Measurements from ENCODE around the gene TRIM63. TPM values are rescaled to one million over a fixed set of nuclear protein-coding genes. Genes with fewer than 3 reads are reported as not detected.

Gene TRIM63
- total and polyA plus RNA-seq, 2 donors (not counting 1 experiment from before 2014, with no cell fraction given), result not detected

DNA sequence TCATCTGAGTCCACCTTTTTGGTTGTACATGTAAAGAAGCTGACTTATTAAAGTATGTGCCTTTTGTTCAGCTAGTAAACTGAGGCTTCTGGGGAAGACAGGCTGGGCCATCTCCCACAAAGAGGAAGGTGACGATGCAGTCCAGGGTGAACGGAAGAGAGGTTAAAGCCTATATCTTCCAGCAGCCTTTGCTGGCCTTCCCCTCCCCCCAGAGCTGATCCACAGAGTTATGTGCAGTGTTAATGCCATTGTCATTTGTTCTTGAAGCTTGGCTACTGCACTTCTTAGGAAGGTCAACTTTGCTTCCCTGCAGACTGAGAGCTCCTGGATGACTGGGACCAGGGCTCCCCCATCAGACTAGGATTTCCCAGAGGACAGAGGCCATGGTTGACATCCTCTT is 23.7 kb downstream of the TRIM63 start:
- ATAC-seq (ENCODE audit: low read depth) (no peak), DNase-seq (no peak)
- Histone ChIP-seq H3K4me1 (ENCODE audit: control insufficient read depth in 2 of 2, insufficient read depth in 2 of 2, low read length in 2 of 2) (peaks cover 0 to 3% of the 10 kb centered on the region in 2 donors), H2AFZ (ENCODE audit: insufficient read depth, low read depth, low read length, poor library complexity, severe bottlenecking) (no peak overlapping the region), H3K4me2 (replicated peaks; ENCODE audit: low read depth, low read length, poor library complexity, severe bottlenecking) (no peak overlapping the region), H4K20me1 (ENCODE audit: control insufficient read depth, insufficient read depth, low read length, poor library complexity, severe bottlenecking) (no peaks in the 10 kb centered on the region), H3K79me2 (ENCODE audit: control insufficient read depth, insufficient read depth, low read length) (no peaks in the 10 kb centered on the region), H3K27ac (ENCODE audit: low read length in 2 of 2) (no peak overlapping the region), H3K36me3 (replicated peaks in 1 of 2; ENCODE audit: control extremely low read depth in 1 of 2, control insufficient read depth in 1 of 2, extremely low read depth in 1 of 2, insufficient read depth in 2 of 2, low read length in 1 of 2) (no peaks in the 10 kb centered on the region), H3K9me3 (ENCODE audit: control extremely low read depth in 1 of 3, control insufficient read depth in 2 of 3, insufficient read depth in 1 of 3, low read length in 2 of 3) (peaks cover 0 to 3% (median 0%) of the 10 kb centered on the region in 3 donors), H3K27me3 (replicated peaks in 1 of 4; ENCODE audit: control extremely low read depth in 1 of 4, control insufficient read depth in 3 of 4, insufficient read depth in 4 of 4, low read length in 3 of 4) (peaks cover 0 to 57% (median 22%) of the 10 kb centered on the region in 4 experiments), H3K9ac (ENCODE audit: low read length) (no peak overlapping the region), H3K4me3 (ENCODE audit: control extremely low read depth in 1 of 5, extremely low read depth in 1 of 5, insufficient read depth in 1 of 5, low read depth in 2 of 5, low read length in 4 of 5) (no peak overlapping the region)
- ChIA-PET POLR2A (no interaction called here), CTCF (interaction anchor here (1.0 to 1.4 kb wide), 2 partner anchors 7 to 9 kb away, joined by 3 read pairs; no protein-coding TSS in a partner anchor)
- Mint-ChIP-seq H3K27ac (no peak overlapping the region), H3K4me3 (no peak overlapping the region), H3K4me1 (peaks cover 2% of the 10 kb centered on the region), H3K9me3 (ENCODE audit: insufficient read depth) (no peaks in the 10 kb centered on the region), H3K27me3 (peaks cover 42% of the 10 kb centered on the region)
- intact Hi-C loops (cut with micrococcal nuclease), result no loop called here
- WGBS (ENCODE audit: insufficient coverage), result no CpG with 5 or more reads among the region's 2 CpGs
- TF ChIP-seq EZH2 (IDR thresholded peaks at IDR 0.05; ENCODE audit: borderline replicate concordance, insufficient read depth, low read depth, low read length, poor library complexity, severe bottlenecking), result no peak
- TF ChIP-seq, protein P1, sequence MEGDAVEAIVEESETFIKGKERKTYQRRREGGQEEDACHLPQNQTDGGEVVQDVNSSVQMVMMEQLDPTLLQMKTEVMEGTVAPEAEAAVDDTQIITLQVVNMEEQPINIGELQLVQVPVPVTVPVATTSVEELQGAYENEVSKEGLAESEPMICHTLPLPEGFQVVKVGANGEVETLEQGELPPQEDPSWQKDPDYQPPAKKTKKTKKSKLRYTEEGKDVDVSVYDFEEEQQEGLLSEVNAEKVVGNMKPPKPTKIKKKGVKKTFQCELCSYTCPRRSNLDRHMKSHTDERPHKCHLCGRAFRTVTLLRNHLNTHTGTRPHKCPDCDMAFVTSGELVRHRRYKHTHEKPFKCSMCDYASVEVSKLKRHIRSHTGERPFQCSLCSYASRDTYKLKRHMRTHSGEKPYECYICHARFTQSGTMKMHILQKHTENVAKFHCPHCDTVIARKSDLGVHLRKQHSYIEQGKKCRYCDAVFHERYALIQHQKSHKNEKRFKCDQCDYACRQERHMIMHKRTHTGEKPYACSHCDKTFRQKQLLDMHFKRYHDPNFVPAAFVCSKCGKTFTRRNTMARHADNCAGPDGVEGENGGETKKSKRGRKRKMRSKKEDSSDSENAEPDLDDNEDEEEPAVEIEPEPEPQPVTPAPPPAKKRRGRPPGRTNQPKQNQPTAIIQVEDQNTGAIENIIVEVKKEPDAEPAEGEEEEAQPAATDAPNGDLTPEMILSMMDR (IDR thresholded peaks at IDR 0.05), result no peak

DNA sequence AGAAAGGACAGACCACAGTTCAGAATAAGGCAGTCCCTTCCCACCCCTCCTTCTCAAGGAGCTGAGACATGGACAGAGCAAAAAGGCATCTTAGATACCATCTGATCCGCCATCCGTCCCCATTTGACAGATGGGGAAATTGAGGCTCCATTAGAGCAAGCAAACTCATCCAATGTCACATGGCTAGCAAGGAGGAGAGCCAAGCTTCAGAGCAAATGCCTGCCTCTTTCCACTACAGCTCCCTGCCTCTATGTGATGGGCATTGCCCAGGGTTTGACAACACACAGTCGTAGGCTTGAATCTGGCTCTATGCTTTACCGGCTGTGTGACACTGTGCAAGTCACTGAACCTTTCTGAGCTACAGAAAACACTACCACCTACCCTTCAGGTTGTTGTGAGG is 25.5 kb downstream of the TRIM63 start:
- Histone ChIP-seq H4K20me1 (ENCODE audit: control insufficient read depth, insufficient read depth, low read length, poor library complexity, severe bottlenecking) (no peaks in the 10 kb centered on the region), H3K27ac (ENCODE audit: low read length in 2 of 2) (no peak overlapping the region), H3K79me2 (ENCODE audit: control insufficient read depth, insufficient read depth, low read length) (no peaks in the 10 kb centered on the region), H3K4me3 (ENCODE audit: control extremely low read depth in 1 of 5, extremely low read depth in 1 of 5, insufficient read depth in 1 of 5, low read depth in 2 of 5, low read length in 4 of 5) (no peak overlapping the region), H3K4me1 (ENCODE audit: control insufficient read depth in 2 of 2, insufficient read depth in 2 of 2, low read length in 2 of 2) (peaks cover 0 to 3% of the 10 kb centered on the region in 2 donors), H3K9ac (ENCODE audit: low read length) (no peak overlapping the region), H3K27me3 (replicated peaks in 1 of 4; ENCODE audit: control extremely low read depth in 1 of 4, control insufficient read depth in 3 of 4, insufficient read depth in 4 of 4, low read length in 3 of 4) (peaks cover 0 to 45% (median 14%) of the 10 kb centered on the region in 4 experiments), H3K9me3 (ENCODE audit: control extremely low read depth in 1 of 3, control insufficient read depth in 2 of 3, insufficient read depth in 1 of 3, low read length in 2 of 3) (peaks cover 0 to 3% (median 0%) of the 10 kb centered on the region in 3 donors), H3K4me2 (replicated peaks; ENCODE audit: low read depth, low read length, poor library complexity, severe bottlenecking) (no peak overlapping the region), H2AFZ (ENCODE audit: insufficient read depth, low read depth, low read length, poor library complexity, severe bottlenecking) (no peak overlapping the region), H3K36me3 (replicated peaks in 1 of 2; ENCODE audit: control extremely low read depth in 1 of 2, control insufficient read depth in 1 of 2, extremely low read depth in 1 of 2, insufficient read depth in 2 of 2, low read length in 1 of 2) (no peaks in the 10 kb centered on the region)
- TF ChIP-seq, protein P1 (IDR thresholded peaks at IDR 0.05), result no peak
- TF ChIP-seq EZH2 (IDR thresholded peaks at IDR 0.05; ENCODE audit: borderline replicate concordance, insufficient read depth, low read depth, low read length, poor library complexity, severe bottlenecking), result no peak
- POLR2A ChIA-PET, result no interaction called here
- peaks cover 31% of the 10 kb centered on the region for H3K27me3 Mint-ChIP-seq
- H3K4me1 Mint-ChIP-seq, result peaks cover 2% of the 10 kb centered on the region
- no peak overlapping the region for H3K4me3 Mint-ChIP-seq
- no peaks in the 10 kb centered on the region for H3K9me3 Mint-ChIP-seq (ENCODE audit: insufficient read depth)
- DNase-seq (no peak), ATAC-seq (ENCODE audit: low read depth) (no peak)
- WGBS (ENCODE audit: insufficient coverage), result 100% methylated on average over 2 of the region's 4 CpGs
- H3K27ac Mint-ChIP-seq, result no peak overlapping the region
- CTCF ChIA-PET, result no interaction called here
- intact Hi-C loops (cut with micrococcal nuclease), result no loop called here

Data from B cell (primary cell).